Fibroblast of pulmonary artery (primary cell): ENCODE data around the gene ENTPD2.

Experiments used
- DNase-seq: peaks from one replicate; pipeline ENCODE4 v3.0.0-alpha.2; 2010; ENCODE audit warnings: low read depth
- H3K4me3 ChIP-seq: replicated peaks from 2 replicates; pipeline ENCODE4 v1.5.1; 2011; ENCODE audit warnings: low read depth, mild to moderate bottlenecking, control low read depth, low read length, moderate library complexity
- TF ChIP-seq, protein P1 (sequence below): IDR thresholded peaks from 2 replicates; pipeline ENCODE4 v1.5.1; 2011; ENCODE audit warnings: mild to moderate bottlenecking, control low read depth, low read length, inconsistent platforms; ENCODE audit errors: missing control alignments

Gene ENTPD2

DNA sequence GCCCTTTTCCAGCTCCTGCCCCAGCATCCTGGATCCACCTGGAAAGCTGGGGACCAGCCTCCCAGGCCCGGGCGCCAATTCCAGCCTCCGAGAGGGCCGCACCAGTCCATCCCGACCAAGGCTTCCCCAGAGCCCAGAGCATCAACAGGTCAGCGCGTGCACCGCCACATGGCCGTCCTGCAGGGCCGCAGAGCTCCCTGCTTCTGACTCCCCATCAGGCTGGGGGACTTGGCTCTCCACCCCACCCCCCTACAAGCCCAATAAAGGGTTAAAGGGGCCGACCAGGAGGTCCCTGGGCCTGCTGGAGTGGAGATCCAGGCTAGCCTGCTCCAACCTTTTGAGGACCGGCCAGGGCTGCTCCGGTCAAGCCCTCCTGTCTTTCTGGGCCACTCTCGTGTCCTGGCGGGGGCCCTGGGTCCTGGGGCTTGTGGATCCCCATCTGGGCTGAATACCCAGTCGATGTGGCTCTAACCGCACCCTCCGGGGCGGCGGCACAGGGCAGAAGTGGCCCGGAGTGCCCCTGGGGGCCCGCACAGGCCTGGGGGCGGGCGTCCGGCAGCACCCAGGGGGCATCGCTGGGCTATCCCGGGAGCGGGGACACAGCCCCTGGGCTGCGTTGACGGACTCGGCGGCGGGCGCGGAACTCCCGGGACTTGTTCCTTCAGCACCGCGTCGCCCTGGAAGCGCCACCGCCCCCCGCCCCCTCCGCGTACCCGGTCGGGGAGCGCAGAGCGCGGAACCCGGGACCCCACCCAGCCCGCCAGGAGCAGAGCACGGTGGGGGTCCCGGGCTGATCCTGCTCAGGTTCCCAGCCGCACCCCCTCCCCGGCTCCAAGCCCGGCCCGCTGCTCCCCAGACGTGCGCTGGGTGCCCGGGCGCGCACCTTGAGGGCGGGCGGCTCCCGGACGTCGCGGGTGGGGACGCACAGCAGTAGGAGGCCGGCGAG, 590 bp downstream of the ENTPD2 start:
- no peak for DNase-seq
- TF ChIP-seq, protein P1, sequence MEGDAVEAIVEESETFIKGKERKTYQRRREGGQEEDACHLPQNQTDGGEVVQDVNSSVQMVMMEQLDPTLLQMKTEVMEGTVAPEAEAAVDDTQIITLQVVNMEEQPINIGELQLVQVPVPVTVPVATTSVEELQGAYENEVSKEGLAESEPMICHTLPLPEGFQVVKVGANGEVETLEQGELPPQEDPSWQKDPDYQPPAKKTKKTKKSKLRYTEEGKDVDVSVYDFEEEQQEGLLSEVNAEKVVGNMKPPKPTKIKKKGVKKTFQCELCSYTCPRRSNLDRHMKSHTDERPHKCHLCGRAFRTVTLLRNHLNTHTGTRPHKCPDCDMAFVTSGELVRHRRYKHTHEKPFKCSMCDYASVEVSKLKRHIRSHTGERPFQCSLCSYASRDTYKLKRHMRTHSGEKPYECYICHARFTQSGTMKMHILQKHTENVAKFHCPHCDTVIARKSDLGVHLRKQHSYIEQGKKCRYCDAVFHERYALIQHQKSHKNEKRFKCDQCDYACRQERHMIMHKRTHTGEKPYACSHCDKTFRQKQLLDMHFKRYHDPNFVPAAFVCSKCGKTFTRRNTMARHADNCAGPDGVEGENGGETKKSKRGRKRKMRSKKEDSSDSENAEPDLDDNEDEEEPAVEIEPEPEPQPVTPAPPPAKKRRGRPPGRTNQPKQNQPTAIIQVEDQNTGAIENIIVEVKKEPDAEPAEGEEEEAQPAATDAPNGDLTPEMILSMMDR, result no peak
- no peak overlapping the region for H3K4me3 ChIP-seq

DNA sequence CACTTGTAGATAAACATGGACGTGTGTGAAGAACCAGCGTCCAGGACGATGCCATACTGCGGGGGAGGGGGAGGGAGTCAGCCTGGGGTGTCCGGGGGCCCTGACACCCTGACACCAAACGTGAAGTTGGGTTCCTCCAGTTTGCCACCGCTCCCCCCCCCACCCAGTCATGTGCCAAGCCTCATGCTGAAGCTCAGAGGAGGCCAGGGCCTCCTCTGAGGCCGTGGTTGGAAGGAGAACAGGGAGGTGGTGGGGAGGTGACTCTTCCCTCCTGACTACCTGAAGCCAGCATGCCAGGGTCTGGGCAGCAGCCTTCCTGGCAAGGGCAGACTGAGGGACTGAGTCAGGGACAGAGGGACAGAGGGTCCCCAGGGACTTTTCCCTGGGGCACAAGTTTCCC, 1.6 kb downstream of the ENTPD2 start:
- DNase-seq, result no peak
- H3K4me3 ChIP-seq, result no peak overlapping the region
- TF ChIP-seq, protein P1, result no peak

DNA sequence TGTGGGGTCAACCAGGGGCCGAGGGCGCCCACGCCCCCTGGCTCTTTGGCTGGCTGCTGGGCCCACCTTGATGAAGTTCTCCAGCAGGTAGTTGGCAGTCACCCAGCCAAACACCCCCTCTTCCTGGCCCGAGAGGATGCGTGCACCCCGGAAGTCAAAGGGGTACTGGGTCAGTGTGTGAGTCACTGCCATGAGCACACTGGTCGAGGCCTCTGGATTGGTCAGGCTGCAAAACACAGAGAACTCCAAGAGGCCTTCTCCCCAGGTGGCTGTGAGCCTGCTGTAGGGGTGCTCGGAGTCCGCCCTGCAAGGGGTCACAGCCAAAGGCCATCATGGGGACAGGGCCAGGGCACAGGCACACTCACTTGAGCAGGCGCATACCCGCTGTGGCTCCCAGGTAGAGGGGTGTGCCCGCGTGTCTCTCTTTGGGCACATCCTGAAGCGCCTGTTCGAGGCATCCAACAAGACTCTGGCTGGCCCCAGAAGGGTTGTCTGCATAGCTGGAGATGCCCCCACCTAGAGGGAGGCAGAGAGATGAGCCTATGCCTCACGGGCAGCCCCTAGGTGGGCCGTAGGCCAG, 2.6 kb downstream of the ENTPD2 start:
- no peak for DNase-seq
- TF ChIP-seq, protein P1, result no peak
- H3K4me3 ChIP-seq, result no peak overlapping the region

DNA sequence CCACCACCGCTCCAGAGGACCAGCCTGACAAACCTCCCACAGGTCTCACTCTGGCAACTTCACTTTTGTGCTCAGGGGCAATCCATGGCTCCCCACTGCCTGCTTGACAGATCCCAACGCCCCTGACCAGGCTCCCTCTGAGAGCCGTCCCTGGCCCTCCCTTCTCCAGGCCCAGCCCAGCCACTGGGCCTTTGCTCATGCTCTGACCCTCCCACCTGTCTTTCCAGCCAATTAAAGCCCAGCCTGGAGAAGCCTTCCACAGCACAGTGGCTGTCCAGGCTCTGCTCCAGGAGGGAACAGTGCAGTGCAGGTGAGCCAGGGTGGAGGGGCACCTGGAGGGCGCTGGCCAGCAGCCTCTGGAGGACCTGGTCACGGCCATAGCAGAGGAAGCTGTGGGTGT, 3.3 kb downstream of the ENTPD2 start:
- DNase-seq, result no peak
- H3K4me3 ChIP-seq, result no peak overlapping the region
- TF ChIP-seq, protein P1, result no peak

DNA sequence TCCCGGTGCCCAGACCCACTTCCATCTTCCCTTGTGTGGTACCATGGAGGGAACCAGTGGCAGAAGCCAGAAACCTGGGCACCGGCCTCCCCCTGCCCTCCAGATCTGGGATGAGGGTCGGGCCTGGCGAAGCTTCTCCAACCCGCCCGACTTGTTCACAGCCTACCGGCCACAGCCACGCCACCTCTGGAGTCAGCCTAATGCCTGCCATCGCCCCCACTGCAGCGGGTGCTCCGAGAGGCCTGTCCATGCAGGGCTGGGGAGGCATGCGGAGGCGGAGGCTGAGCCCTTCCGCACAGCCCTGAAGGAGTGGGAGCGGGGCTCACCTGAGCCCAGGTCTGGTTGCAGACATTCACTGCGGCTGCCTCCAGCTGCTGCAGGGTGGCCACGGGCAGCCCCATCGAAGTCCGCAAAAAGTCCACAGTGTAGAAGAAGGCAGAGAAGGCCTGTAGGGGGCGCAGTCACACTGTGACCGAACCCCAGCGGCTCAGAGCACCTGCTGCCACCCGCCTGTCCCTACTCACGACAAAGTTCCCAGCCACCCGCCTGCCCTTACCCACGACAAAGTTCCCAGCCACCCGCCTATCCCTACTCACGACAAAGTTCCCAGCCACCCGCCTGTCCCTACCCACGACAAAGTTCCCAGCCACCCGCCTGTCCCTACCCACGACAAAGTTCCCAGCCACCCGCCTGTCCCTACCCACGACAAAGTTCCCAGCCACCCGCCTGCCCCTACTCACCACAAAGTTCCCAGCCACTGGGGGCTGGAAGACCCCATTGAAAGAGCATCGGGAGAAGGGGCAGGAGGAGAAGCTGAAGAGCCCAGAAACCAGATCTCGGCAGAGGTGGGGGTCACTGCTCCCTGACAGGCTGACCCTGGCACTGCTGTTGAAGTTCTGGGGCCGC, 4.1 kb downstream of the ENTPD2 start:
- TF ChIP-seq, protein P1, result peak; percentile 51
- no peak overlapping the region for H3K4me3 ChIP-seq
- peak; percentile 52 for DNase-seq

DNA sequence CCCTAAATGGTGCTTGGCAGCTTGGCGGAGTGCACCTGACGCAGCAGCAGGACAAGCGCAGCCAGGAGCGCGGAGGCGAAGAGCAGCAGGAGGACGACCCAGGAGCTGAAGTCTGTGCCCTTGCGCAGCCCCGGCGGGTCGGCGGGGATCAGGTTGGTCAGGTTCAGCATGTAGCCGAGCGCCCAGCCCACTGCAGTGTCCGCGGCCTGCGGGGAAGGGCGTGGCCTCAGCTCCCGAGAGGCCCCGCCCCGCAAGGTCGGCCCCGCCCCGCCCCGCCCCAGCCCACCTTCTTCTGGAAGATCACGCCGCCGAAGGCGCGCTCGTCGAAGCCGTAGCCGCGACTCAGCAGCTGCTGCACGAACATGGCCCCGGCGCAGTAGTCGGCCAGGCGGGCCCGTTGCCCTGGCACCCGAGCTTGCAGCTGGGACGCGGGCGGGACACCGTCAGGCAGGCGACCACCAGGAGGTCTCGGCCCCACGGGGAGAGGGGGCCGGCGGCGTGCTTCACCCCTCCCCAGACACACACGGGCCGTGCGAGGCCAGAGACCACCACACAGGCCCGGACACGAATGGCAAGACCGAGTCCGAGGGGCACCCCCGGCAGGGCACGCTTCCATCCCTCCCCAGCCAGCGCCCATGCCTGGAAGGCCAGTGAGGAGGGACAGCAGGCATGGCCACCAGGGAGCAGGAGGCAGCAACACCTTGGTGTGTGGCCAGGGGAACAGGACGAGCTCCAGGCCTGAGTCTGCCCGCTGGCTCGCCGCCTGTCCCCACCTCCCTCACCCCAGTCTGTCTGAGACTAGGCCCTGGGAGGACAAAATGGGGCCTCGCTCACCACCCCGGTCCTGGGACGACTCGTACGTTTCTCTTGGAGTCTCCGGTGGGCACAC, 5.0 kb downstream of the ENTPD2 start:
- no peak overlapping the region for H3K4me3 ChIP-seq
- DNase-seq, result no peak
- TF ChIP-seq, protein P1, result no peak
